Hepatocyte (in vitro differentiated cells): Measurements from ENCODE around the gene GRAMD1C. TPM values are rescaled to one million over a fixed set of nuclear protein-coding genes. Genes with fewer than 3 reads are reported as not detected.
A peak's percentile ranks its signal among the peaks of the same experiment; 100 is the strongest.

ENCODE experiments used
- DNase-seq: peaks from one replicate; pipeline ENCODE4 v3.0.0-alpha.2; 2016; ENCODE audit warnings: low spot score
- H2AFZ ChIP-seq: fragments of 200-600 bp; sonication (generic); 2 replicates; pipeline ENCODE4 v1.6.0; 2016; ENCODE audit warnings: antibody characterized with exemption, mild to moderate bottlenecking
- H3K27ac ChIP-seq: fragments of 200-600 bp; sonication (generic); 2 replicates; pipeline ENCODE4 v1.5.1; 2016; ENCODE audit warnings: mild to moderate bottlenecking
- H3K27me3 ChIP-seq: fragments of 200-600 bp; sonication (generic); 2 replicates; pipeline ENCODE4 v1.6.1; 2016
- H3K36me3 ChIP-seq: fragments of 200-600 bp; sonication (generic); replicated peaks from 2 replicates; pipeline ENCODE4 v1.5.1; 2016; ENCODE audit warnings: low read depth; ENCODE audit not compliant: insufficient read depth
- H3K4me1 ChIP-seq: fragments of 200-600 bp; sonication (generic); 2 replicates; pipeline ENCODE4 v1.5.1; 2016; ENCODE audit warnings: mild to moderate bottlenecking, moderate library complexity; ENCODE audit not compliant: insufficient read depth
- H3K4me2 ChIP-seq: fragments of 200-600 bp; sonication (generic); 2 replicates; pipeline ENCODE4 v1.6.0; 2016
- H3K4me3 ChIP-seq: fragments of 200-600 bp; sonication (generic); 2 replicates; pipeline ENCODE4 v1.5.1; 2016; ENCODE audit warnings: mild to moderate bottlenecking
- H3K79me2 ChIP-seq: fragments of 200-600 bp; sonication (generic); 2 replicates; pipeline ENCODE4 v1.6.0; 2017; ENCODE audit warnings: mild to moderate bottlenecking
- H3K9me2 ChIP-seq: fragments of 200-600 bp; sonication (generic); replicated peaks from 2 replicates; pipeline ENCODE4 v1.6.0; 2017; ENCODE audit warnings: mild to moderate bottlenecking; ENCODE audit not compliant: insufficient read depth
- H3K9me3 ChIP-seq: fragments of 200-600 bp; sonication (generic); 2 replicates; pipeline ENCODE4 v1.5.1; 2016; ENCODE audit warnings: low read depth, mild to moderate bottlenecking
- H4K20me1 ChIP-seq: fragments of 200-600 bp; sonication (generic); 2 replicates; pipeline ENCODE4 v1.6.0; 2016; ENCODE audit warnings: mild to moderate bottlenecking; ENCODE audit not compliant: insufficient read depth, poor library complexity, severe bottlenecking
- CTCF ChIP-seq: fragments of 200-600 bp; sonication (generic); IDR thresholded peaks from 2 replicates; pipeline ENCODE4 v1.5.1; 2016; ENCODE audit warnings: antibody characterized with exemption, mild to moderate bottlenecking; ENCODE audit not compliant: poor library complexity
- EZH2 ChIP-seq: fragments of 200-600 bp; sonication (generic); IDR thresholded peaks from 2 replicates; pipeline ENCODE4 v1.6.1; 2016; ENCODE audit warnings: antibody characterized with exemption, mild to moderate bottlenecking, borderline replicate concordance
- EZH2phosphoT487 ChIP-seq: fragments of 200-600 bp; sonication (generic); IDR thresholded peaks from one replicate; pipeline ENCODE4 v1.6.1; 2018; ENCODE audit warnings: antibody characterized with exemption, mild to moderate bottlenecking, low read depth, moderate library complexity; ENCODE audit not compliant: unreplicated experiment, severe bottlenecking
- WGBS: methylation state at CpG from one replicate; pipeline ENCODE4 v1.1.6; 2016; ENCODE audit warnings: low lambda C conversion rate; ENCODE audit errors: missing lambda C conversion rate; 5-methylcytosine and 5-hydroxymethylcytosine counted together
- polyA plus RNA-seq: library from polyadenylated mRNA; unstranded; fragments of >200 nt; fragmentation: Nextera tagmentation; extraction: Ambion mirVana; gene quantifications from 2 replicates; pipeline ENCODE4 v1.2.1, GENCODE V29; 2016
- total RNA-seq: library from RNA; depleted of rRNA; stranded (reverse); fragments of >200 nt; gene quantifications from 2 replicates; pipeline ENCODE4 v1.2.3, GENCODE V29; 2014

Gene GRAMD1C
- total and polyA plus RNA-seq, 2 experiments from 2014 or later: 0.97 to 2.8 TPM

DNA sequence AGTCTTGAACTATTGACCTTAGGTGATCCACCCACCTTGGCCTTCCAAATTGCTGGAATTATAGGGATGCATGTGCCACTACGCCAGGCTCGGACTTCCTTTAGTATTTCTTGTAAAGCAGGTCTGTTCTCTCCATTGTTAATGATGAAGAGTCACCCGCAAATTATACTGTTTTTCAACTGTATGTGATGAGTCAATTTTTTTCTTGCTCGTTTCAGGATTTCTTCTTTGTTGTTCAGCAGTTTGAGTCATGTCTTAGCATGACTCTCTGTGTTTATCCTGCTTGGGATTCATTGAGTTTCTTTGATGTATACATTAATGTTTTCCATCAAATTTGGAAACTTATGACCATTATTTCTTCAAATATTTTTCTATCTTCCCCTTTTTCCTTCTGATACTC, 28.9 kb downstream of the GRAMD1C start:
- TF ChIP-seq EZH2phosphoT487 (no peak), EZH2 (no peak), CTCF (no peak)
- Histone ChIP-seq H3K9me3 (no peaks in the 10 kb centered on the region), H3K4me3 (no peak overlapping the region), H3K27me3 (no peaks in the 10 kb centered on the region), H2AFZ (no peak overlapping the region), H3K79me2 (no peaks in the 10 kb centered on the region), H3K4me2 (no peak overlapping the region), H3K36me3 (no peaks in the 10 kb centered on the region), H3K4me1 (no peaks in the 10 kb centered on the region), H3K9me2 (no peaks in the 10 kb centered on the region), H3K27ac (no peak overlapping the region), H4K20me1 (no peaks in the 10 kb centered on the region)
- WGBS: 83% methylated on average over 4 of the region's 4 CpGs
- no peak for DNase-seq

- H3K9me3 ChIP-seq: no peaks in the 10 kb centered on the region
- no peak overlapping the region for H3K4me2 ChIP-seq
- H3K4me1 ChIP-seq: no peaks in the 10 kb centered on the region
- no peaks in the 10 kb centered on the region for H3K36me3 ChIP-seq
- H3K9me2 ChIP-seq: no peaks in the 10 kb centered on the region
- TF ChIP-seq EZH2phosphoT487 (no peak), EZH2 (no peak), CTCF (no peak)
- DNase-seq: no peak
- H3K27me3 ChIP-seq: no peaks in the 10 kb centered on the region
- no peaks in the 10 kb centered on the region for H4K20me1 ChIP-seq
- no peaks in the 10 kb centered on the region for H3K79me2 ChIP-seq
- no peak overlapping the region for H2AFZ ChIP-seq
- no peak overlapping the region for H3K4me3 ChIP-seq
- 94% methylated on average over 6 of the region's 6 CpGs for WGBS
- no peak overlapping the region for H3K27ac ChIP-seq
Measured at GRCh38 chr3:113873293-113873692, 34.7 kb downstream of the GRAMD1C start.

DNA sequence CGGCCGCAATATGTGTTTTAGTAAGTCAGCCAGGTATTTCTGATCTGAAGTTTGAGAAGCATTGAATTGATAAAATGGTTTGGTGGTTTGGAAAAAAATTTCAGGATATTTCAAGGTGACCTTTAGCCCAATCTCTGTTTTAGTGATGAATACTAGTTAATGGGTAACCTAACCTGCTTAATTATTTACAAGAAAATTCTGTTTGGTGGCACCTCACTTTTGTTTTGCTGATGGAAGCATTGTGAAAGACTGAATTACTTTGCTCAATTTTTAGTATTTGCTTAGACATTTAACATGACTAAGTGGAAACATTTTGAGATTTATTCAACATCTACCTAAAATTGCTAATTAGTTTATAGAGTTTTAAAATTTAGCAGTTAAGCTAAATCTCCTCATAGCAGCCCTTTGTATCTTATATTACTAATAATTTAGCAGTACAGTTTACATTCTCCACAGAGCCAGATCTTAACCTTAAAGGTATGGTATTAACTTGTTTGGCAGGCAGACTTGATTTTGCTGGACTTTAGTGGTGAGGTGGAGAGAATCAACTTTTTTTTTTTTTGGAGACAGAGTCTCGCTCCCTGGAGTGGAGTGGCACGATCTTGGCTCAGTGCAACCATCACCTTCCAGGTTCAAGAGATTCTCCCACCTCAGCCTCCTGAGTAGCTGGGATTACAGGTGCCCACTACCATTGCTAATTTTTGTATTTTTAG, 35.4 kb downstream of the GRAMD1C start:
- no peak for TF ChIP-seq EZH2
- TF ChIP-seq CTCF: no peak
- TF ChIP-seq EZH2phosphoT487: no peak
- Histone ChIP-seq H3K27me3 (no peaks in the 10 kb centered on the region), H3K27ac (peak overlapping the region; percentile 28), H4K20me1 (no peaks in the 10 kb centered on the region), H2AFZ (no peak overlapping the region), H3K9me2 (no peaks in the 10 kb centered on the region), H3K36me3 (no peaks in the 10 kb centered on the region), H3K79me2 (no peaks in the 10 kb centered on the region), H3K9me3 (no peaks in the 10 kb centered on the region), H3K4me3 (no peak overlapping the region), H3K4me1 (no peaks in the 10 kb centered on the region), H3K4me2 (no peak overlapping the region)
- 88% methylated on average over 4 of the region's 4 CpGs for WGBS
- no peak for DNase-seq
